GM19238 (cell line): Measurements from ENCODE around the gene PLS1.
"Not testable (repeated sequence)": the region's sequence is repeated elsewhere in the genome, so short reads cannot be mapped to it uniquely, and the experiment has no call there.

ENCODE experiments used
- DNase-seq: peaks from one replicate; pipeline ENCODE4 v3.0.0; 2011; ENCODE audit warnings: low spot score; ENCODE audit not compliant: insufficient read length

The PLS1 gene, protein sequence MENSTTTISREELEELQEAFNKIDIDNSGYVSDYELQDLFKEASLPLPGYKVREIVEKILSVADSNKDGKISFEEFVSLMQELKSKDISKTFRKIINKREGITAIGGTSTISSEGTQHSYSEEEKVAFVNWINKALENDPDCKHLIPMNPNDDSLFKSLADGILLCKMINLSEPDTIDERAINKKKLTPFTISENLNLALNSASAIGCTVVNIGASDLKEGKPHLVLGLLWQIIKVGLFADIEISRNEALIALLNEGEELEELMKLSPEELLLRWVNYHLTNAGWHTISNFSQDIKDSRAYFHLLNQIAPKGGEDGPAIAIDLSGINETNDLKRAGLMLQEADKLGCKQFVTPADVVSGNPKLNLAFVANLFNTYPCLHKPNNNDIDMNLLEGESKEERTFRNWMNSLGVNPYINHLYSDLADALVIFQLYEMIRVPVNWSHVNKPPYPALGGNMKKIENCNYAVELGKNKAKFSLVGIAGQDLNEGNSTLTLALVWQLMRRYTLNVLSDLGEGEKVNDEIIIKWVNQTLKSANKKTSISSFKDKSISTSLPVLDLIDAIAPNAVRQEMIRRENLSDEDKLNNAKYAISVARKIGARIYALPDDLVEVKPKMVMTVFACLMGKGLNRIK

GRCh38 chr3:142595951-142596725 is at the start of gene PLS1:
PLS1 (plus strand) TSS chr3:142596393; CDS start chr3:142664238, 67,845 bp downstream.
- DNase-seq = peak; percentile 73

DNA sequence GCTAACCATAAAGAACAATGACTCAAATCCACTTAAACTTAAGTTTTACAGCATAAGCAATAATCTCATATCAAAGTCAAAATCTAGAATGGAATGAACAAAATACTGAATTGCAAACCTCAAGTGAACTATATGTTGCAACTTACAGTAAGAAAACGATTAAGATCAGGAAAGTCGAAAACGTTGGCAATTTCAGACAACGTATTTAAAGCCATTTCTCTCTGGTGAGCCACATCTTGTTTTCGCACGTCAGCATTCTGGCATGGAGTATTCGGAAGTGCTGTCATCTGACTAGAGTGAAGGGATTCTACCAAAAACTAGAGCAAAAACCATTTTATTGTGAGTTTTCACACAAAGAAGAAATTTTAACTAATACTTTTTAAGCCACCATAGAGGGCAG is 46.2 kb upstream of the PLS1 start:
- DNase-seq = no peak

GRCh38 chr3:142552579-142552978 is 43.6 kb upstream of the PLS1 start:
- not testable (repeated sequence) for DNase-seq

- DNase-seq = no peak
Measured at GRCh38 chr3:142553741-142554140, 42.5 kb upstream of the PLS1 start.

DNA sequence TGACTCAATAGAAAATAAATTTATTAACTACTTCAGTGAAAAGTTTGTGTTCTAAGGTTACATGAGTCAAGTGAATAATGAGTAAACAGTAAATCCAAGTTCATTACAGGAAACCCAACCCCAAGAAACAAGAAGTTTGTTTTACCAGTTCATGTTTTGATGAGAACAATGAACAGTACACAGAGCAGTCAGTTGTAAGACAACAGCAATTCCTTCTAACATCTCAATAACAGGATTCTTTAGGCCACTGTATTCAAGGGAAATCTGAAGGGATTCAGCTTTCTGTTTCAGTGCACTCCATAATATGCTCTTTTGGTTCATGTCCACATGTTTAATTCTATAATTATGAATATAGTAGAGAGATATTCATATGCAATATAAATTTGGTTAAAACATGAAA is 36.1 kb upstream of the PLS1 start:
- DNase-seq = no peak

- DNase-seq = no peak
Measured at GRCh38 chr3:142563496-142563997, 32.6 kb upstream of the PLS1 start.

GRCh38 chr3:142566096-142566495 is 30.1 kb upstream of the PLS1 start:
- no peak for DNase-seq

GRCh38 chr3:142568393-142569017 is 27.7 kb upstream of the PLS1 start:
- no peak for DNase-seq

GRCh38 chr3:142569422-142569821 is 26.8 kb upstream of the PLS1 start:
- not testable (repeated sequence) for DNase-seq

DNA sequence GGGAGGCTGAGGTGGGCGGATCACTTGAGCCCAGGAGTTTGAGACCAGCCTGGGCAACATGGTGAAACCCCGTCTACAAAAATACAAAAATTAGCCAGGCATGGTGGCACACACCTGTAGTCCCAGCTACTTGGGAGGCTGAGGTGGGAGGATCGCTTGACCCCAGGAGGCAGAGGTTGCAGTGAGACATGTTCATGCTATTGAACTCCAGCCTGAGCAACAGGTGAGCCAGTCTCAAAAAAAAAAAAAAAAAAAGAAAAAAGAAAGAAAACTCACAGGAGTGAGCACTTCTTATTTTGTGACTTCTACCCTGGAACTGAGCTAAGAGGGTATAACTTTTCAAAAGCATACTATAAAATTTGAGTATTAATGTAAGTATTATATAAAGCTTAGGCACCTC is 22.0 kb upstream of the PLS1 start:
- DNase-seq = not testable (repeated sequence)

DNA sequence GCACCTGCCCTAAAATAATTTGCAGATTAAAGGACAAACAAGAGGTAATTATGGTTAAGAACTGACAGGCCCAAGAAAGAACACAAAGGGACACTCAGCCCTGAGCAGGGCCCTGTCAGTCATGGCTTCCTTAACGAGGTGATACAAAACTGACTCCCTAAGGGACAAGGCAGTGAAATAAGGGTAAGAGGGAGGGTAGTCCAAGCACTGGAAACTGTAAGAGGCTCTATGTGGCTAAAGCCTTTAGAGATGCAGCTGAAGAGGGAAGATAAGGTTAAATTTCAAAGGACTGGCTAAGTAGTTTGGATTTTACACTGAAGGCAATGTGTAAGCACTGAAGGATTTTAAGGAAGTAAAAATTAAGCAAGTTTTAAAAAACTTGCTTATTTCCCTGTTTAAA is 21.5 kb upstream of the PLS1 start:
- no peak for DNase-seq

GRCh38 chr3:142576792-142577191 is 19.4 kb upstream of the PLS1 start:
- no peak for DNase-seq

- DNase-seq = no peak
Measured at GRCh38 chr3:142577696-142578328, 18.4 kb upstream of the PLS1 start.

- peak; percentile 87 for DNase-seq
Measured at GRCh38 chr3:142578329-142579223, 17.6 kb upstream of the PLS1 start, which contains the start of gene ATR. ATR (minus strand) TSS chr3:142578733; CDS start chr3:142578704, 29 bp downstream.

GRCh38 chr3:142580061-142580423 is 16.2 kb upstream of the PLS1 start:
- no peak for DNase-seq

GRCh38 chr3:142581070-142581469 is 15.1 kb upstream of the PLS1 start:
- DNase-seq = not testable (repeated sequence)

DNA sequence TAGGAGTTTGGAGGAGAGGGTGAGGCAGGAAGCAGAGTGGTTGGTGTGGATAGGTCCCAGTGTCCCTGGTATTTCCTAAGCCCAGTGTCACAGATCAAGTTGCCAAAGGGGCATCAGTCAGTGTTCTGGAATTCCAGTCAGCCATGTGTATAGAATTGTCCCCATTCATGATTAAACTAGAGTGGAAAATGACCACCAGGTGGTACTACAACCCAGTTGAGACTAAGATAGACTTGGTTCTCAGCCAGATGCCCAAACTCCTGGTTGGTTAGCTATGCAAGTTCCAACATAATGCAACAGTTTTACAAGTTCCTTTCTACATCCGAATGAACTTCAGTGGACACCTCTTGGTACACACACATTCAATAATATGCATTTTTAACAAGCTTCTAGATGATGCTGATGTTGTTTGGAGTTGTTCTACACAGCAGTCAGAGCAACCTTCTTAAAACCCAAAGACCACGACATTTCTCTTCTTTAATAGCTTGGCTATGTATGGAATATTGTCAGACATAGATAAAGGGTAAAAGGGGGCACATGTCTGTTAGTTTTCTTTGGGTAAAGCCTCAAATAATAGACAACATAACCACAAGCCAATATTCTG is 9.3 kb upstream of the PLS1 start:
- DNase-seq = no peak

GRCh38 chr3:142588703-142589102 is 7.5 kb upstream of the PLS1 start:
- no peak for DNase-seq

GRCh38 chr3:142592268-142592667 is 3.9 kb upstream of the PLS1 start:
- not testable (repeated sequence) for DNase-seq
